NCI-H1930 (cell line): ENCODE results near the gene ASTN2.
"Not testable (repeated sequence)": the region's sequence is repeated elsewhere in the genome, so short reads cannot be mapped to it uniquely, and the experiment has no call there.

Source experiments
- DNase-seq, 2 experiments: peaks; one replicate each; lab custom pipeline; 2025; lab: John Stamatoyannopoulos, UW

Gene ASTN2

DNA sequence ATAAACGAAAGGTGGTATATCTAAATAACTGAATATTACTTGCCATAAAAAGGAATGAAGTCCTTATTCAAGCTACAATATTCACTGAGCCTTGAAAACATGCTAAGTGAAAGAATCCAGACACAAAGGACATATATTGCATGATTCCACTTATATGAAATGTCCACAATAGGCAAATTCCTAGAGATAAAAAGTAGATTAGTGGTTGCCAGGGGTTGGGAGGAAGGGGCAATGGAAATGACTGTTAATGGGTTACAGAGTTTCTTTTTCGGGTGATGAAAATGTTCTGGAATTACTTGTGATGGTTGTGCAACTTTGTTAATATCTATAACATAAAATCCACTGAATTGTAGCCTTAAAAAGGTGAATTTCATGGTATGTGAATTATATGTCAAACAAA lies 954.8 kb downstream of the ASTN2 start:
- no peak for DNase-seq

DNA sequence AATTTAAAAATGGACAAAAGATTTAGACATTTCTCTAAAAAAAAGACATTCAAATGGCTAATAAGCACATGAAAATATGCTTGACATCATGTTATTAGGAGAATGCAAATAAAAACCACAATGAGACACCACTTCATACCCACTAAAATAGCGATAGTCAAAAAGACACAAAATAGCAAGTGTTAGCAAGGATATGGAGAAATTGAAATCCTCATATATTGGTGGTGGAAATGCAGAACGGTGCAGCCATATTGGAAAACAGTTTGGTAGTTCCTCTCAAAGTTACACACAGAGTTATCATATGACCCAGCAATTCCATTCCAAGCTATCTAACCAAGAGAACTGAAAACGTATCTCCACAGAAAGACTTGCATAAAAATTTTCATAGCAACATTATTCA lies 955.3 kb downstream of the ASTN2 start:
- no peak for DNase-seq

DNA sequence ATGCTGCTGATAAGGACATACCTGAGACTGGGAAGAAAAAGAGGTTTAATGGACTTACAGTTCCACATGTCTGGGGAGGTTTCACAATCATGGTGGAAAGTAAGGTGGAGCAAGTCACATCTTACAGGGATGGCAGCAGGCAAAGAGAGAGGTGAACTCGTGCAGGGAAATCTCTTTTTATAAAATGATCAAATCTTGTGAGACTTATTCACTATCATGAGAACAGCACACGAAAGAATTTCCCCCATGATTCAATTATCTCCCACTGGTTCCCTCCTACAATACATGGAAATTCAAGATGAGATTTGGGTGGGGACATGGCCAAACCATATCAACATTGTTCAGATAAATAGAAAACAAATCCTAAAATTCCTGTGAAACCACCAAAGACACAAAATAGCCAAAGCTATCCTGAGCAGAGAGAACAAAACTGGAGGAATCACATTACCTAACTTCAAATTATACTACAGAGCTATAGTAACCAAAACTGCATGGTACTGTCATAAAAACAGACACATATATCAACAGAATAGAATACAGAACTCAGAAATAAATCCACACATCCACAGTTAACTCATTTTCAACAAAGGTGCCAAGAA lies 958.3 kb downstream of the ASTN2 start:
- no peak for DNase-seq

DNA sequence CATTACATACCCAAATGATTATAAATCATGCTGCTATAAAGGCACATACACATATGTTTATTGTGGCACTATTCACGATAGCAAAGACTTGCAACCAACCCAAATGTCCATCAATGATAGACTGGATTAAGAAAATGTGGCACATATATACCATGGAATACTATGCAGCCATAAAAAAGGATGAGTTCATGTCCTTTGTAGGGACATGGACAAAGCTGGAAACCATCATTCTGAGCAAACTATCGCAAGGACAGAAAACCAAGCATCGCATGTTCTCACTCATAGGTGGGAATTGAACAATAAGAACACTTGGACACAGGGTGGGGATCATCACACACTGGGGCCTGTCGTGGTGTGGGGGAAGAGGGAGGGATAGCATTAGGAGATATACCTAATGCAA lies 960.3 kb downstream of the ASTN2 start:
- not testable (repeated sequence) for DNase-seq

DNA sequence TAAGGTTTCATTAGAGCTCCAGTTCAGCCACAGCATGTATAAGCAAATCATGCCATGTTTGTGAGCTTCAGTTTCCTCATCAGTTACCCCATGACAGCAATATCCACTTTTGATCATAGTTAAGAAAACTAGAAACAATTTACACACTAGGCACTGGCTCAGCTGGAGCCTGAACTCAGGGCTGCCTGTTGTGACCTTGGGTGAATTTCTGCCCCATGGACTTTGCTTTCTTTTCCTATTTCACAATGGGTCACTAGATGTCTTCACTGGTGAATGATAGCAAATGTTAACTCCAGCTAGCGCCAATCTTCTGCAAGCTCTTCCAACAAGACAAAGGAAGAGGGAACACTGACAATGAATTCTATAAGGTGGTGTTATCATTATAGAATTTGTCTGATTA lies 961.1 kb downstream of the ASTN2 start:
- DNase-seq = no peak

DNA sequence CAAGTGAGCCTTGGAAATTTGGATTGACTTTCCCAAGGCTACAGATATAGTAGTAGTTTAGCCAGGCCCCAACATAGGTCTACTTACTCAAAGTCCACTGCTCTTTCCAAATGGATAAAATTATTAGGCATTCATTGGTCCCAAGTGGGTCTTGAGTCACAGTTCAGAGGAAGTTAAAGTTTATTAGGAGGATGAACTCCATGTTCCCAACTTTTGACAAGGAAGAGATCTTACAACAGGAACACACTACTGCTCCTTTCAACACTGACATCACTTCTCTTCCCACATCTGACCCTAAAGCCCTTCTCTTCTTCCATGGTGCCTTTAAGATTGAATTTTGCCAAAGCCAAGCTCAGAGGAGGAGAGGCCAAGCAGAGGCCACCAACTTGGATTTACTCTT lies 962.2 kb downstream of the ASTN2 start:
- no peak for DNase-seq

DNA sequence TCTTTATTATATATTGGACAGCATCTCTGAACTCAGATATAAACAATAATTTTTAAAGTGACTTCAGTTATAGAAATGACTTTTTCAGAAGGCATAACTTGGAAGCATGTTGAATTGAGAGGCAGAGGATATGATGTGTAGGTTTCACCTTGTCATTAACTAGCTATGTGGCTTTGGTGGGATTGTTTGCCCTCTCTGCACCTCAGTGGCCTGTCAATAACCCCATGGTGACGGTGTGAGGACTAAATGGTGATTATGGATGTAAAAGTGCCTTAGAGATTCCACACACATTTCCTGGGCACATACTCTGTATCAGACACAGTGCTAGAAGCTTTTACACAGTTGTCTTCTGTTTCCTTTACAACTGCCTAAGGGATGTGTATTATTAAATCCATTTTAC lies 962.6 kb downstream of the ASTN2 start:
- DNase-seq = no peak

DNA sequence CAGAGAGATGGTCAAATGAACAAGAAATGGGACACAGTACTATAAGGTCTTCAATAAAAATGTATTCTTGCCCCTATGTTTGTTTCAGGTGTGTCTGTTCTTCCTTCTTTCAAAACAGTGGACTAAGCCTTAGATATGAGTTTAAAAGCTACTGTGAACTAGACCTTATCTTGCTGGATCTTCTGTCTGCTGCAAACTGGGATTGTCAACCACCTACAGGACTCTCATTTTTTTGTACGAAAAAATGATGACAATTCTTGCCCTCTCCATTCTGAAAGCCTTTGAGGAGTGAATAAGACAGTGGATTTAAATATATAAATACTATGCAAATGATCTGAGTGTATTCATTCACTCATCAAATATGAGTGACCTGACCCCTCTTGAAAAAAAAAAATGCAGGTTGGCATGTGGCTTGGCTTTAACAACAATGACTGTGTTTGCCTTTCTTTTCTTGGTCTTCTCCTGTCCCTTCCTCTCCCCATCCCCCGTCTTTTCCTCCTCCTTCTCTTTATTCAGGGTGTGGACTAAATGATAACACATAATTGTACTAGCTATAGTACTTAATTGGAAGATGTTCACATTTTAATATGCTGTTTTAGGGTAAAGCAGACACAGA lies 963.2 kb downstream of the ASTN2 start:
- no peak for DNase-seq

DNA sequence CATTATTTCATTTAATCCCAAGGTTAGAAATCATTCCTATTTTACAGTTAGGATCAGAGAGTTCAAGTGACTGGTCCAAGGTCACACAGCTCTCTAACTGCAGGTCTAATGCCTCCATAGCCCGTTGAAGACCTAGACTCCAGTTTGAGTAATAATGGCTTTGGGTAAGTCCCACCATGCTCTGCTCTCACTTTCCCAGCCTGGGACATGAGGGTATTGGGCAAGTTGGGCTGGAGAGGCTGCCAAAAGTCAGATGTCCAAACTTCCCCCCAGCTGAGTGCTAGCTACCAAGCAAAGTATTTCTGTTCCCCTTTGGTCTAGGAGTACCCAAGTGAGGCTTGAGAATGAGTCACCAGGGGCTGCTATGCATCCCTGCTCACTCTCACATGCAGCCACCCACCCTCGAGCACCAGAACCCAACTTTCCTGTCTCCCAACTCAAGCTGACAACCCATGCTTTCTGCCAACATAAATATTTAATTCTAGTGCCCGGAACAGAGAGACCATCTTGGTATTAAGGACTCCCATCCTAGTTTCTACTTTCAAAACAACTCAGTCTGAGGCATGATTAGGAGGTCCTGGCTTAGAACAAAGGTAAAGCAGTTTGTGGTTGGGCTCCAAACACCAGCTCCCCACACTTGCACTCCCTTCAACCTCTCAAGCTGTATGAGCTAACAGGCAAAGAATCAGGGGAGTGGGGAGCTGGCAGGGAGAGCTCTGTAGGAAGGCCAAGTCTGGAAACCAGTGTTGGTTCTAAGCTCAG lies 964.3 kb downstream of the ASTN2 start:
- DNase-seq = no peak

DNA sequence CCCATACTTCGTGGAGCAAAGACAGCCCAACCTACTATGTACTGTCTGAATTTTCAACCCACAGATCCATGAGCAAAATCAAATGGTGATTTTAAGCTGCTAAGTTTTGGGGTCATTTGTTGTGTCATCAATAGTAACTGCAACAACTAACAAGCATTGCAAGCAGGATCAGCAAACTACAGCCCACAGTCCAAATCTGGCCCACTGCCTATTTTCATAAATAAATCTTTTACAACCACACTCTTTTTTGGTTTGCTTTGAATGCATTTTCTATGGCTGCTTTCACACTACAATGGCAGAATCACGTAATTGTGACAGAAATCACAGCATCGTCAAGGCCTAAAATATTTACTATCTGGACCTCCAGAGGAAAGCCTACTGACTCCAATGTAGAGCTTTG lies 964.9 kb downstream of the ASTN2 start:
- no peak for DNase-seq

DNA sequence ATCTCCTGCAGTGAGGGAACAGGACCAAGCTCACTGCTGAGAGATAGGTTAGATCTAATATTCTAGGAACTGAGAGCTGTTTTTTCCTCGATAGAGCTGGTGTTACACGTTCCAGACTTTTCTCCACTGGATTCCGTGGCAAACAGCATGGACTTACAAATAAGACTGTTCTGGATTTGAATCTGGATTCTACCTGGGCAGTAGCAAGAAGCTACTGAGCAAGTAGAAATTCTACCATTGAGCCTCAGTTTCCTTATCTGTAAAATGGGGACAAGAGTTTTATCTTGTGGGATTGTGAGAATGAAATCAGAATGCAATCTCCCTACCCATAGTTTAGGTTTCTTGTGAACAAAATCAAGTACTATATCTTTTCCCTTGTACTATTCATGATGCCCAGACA lies 966.4 kb downstream of the ASTN2 start:
- DNase-seq = no peak

DNA sequence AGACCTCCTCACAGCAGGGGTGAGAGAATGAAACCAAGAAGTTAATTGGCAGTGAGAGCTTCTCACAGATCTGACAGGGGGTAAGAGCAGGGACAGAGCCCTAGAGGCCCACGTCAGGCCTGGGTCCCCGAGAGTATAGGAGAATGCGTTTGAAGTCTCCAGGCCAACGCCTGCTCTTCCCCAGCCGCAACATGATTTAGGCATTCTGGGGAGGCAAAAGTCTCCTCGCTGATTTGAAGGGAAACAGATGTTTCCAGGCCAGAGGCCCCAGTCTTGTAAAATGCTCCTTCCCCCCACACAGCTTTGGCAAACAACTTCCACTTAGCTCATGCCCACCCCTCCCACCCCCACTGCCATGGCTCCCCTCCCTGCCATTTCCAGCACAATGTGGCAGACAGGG lies 966.9 kb downstream of the ASTN2 start:
- no peak for DNase-seq

DNA sequence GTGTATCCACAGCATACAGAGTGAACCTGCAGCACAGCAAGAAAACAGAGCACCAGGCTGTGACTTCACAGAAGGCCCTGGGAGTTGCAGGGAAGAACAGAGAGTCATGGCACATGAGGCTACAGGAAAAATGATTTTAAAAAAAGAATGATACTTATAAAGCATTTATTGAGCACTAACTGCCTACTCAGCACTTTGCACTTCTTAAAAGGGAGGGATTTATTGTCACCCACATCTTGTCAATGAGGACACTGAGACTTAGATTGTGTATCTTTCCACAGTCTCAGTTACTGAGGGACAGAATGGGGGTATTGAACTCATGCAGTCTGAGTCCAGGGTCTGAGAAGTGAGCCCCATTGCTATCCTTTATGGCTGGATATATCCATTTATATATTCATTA lies 972.3 kb downstream of the ASTN2 start:
- no peak for DNase-seq

DNA sequence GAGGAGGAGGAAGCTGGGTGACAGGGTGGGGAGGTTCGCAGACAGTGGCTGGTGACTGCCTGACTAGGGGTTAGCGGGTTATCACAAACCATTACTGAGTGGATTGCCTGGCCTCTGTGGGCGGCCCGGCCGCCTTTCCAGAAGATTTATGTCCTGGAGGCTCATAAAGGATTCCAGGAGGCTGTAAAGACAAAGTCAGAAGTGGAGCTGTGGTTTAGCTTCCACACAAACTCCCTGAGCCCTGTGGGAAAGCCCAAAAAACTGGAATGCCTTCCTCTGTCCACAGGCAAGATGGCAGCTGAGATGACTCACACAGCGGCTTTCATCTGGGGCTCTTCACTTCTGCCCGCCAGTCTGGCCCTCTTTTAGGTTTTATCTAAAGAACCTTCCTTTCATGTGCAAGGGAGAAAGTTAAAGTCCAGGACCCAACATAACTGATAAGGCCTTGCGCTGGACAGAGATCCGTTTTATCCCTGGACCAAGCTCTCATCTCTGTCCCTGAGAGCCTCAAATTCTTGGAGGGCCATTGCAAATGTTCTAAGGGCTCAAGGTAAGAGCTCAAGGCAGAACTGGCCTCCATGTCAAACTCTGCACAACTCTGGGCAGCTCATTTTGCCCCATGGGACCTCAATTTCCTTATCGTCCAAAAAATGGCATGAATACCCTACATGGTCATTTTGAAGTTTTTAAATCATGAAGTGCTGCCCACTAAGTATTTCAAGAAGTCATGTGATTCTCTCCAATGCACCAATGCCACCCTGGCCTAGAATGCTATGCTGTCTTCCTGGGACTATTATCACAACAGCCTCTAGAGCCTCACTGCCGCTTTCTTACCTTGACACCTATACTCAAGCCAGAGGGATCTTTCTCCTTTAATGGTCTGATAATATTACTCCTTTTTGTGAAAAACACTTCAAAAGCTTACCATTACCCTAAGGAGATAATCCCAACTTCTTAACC lies 977.2 kb downstream of the ASTN2 start:
- no peak for DNase-seq

DNA sequence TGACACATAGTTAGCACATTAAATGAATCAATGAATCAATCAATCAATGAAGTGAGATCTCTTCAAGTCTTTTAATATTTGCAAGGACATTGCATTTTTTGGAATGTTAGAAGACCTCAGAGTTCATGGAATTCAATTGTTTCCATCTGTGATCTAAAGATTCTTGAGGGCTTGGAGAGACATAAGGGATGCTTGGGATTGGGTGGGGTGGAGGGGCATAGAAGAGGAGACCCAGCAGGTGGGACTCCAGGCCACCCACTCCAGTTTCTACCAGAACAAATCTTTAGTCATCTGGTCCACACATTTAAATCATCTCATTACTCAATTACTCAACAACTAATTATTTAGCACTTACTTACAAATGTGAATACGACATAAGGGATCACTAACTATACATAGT lies 978.7 kb downstream of the ASTN2 start:
- no peak for DNase-seq

DNA sequence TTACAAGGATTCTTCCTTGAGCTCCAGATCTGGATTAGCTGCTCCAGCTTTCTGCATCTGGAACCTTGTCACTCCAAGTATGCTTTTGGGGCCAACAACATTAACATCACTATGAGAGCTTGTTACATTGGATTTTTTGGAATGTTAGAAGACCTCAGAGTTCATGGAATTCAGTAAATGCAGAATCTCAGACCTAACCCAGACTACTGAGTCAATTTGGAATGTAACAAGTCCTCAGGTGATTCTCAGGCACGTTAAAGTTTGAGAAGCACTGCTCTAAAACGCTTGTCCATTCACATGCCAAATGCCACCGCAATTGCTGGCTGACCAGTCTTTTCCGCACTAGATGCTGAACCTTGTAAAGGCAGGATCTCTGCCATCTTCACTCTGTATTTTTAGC lies 979.2 kb downstream of the ASTN2 start:
- no peak for DNase-seq

DNA sequence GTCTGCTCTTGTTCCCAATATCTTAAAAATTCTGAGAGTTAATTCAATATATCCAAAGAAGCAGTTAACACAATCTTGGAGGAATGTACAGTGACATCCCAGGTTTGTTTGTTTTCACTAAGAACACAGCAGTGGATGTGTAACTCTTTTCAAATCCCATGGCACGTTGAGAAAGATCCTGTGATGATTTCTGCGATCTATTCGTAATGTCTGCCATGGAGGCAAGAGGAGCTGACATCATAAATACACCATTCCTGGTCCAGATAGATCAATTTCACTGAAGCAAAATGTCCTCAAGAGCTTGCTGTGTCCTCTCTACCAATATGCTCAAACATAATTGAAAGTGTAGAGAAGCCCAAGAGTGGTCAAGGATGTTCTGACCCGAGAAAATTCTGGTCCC lies 980.5 kb downstream of the ASTN2 start:
- no peak for DNase-seq

DNA sequence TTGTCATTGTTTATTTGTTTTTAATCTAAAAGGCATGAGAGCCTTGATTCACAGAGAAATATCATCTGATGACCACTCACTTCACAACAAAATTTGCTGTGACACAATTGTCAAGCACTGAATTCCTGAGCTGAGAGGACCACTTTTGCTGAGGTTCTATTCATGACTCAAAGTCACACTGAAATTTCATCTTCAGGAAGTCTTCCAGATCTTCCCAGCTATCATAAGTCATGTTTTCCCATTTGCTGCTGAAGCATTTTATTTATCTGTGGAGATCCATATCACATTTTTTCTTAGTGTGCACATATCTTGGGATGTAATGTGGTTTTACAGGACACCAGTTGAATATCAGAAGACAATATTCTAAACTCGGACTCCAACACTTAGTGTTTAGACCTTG lies 982.8 kb downstream of the ASTN2 start:
- no peak for DNase-seq

DNA sequence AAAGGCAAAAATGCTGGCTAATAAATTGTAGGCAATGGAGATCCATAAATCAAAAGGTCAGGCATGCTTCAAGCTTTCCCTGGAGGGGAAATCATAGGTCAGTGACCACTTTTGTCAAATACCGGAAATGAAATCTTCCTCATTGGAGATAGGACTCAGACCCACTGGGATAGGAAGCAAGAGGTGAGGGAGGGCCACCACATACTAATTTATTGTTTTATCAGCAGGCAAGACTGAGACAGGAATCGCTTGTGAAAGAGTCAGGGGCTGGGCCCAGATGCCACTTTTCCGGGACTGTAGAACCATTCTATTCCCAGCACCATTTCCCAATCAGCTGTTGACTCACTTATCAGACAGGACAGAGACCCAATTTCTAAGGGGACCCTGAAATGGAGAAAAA lies 984.0 kb downstream of the ASTN2 start:
- no peak for DNase-seq

DNA sequence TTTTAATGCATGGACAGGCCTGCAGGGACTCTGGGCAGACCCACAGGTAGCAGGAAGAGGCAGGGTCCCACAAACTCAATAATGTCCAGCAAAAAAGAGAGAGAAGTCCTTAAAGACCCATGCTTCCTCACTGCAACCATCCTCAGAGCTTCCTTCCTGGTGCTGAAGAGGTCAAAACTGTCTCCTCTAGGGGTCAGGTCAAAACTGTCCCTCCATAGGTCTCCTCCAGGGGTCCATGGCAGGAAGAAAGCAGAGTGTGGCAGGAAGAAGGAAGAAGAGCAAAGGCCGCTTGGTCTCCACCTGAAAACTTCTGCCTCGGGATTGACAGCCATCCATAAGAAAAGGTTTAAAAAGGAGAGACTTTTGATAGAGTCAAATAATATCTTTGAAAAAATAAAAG lies 989.6 kb downstream of the ASTN2 start:
- DNase-seq = no peak

DNA sequence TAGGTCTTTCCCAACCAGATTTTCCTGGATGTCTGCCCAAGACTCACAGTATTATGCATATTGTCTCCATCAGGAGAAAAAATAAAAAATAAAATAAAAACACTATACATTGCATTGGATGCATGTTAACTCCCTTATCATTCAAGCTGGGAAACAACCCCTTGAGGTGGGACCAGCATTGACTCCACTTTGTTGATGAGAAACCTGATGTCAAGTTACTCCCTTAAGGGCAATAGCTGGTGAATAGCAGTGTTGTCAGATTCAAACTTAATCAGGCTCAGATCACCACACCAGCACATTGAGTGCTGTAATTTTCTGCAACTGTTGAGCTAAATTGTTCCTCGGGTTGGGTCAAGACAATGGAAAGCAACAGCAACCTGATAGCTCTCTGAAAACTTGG lies 991.7 kb downstream of the ASTN2 start:
- DNase-seq = no peak
